Activated CD8-positive, alpha-beta memory T cell treated with anti-CD3 and anti-CD28 coated beads, Interleukin-2, amount 10 ng/mL, durations not matched to agents 7 days and 5 days (primary cell): Measurements from ENCODE around the gene MEN1. TPM values are rescaled to one million over a fixed set of nuclear protein-coding genes. Genes with fewer than 3 reads are reported as not detected.

ENCODE experiments used
- ATAC-seq: fragments of 150-1000 bp; cut with Tn5 transposase; one replicate; pipeline ENCODE4 v1.10.0; 2021; ENCODE audit warnings: moderate library complexity
- CTCF ChIA-PET: fragments of 350-600 bp; sonication (Branson Sonifier 250); formaldehyde crosslinking; loops from one replicate; lab custom pipeline; 2021; ENCODE audit warnings: antibody characterized with exemption; lab: Charles Lee
- DNase-seq: peaks from one replicate; pipeline ENCODE4 v3.0.0-alpha.2; 2020
- H3K27ac Mint-ChIP-seq: one replicate; pipeline ENCODE4 v1.8.0; 2021; ENCODE audit warnings: mild to moderate bottlenecking, mixed read lengths
- H3K27me3 Mint-ChIP-seq: one replicate; pipeline ENCODE4 v1.8.0; 2021; ENCODE audit warnings: mixed read lengths
- H3K36me3 Mint-ChIP-seq: one replicate; pipeline ENCODE4 v1.8.0; 2021; ENCODE audit warnings: mild to moderate bottlenecking, mixed read lengths
- H3K4me1 Mint-ChIP-seq: one replicate; pipeline ENCODE4 v1.8.0; 2021; ENCODE audit warnings: mixed read lengths
- H3K4me3 Mint-ChIP-seq: one replicate; pipeline ENCODE4 v1.8.0; 2021; ENCODE audit warnings: mild to moderate bottlenecking, moderate library complexity, mixed read lengths
- H3K9me3 Mint-ChIP-seq: one replicate; pipeline ENCODE4 v1.8.0; 2022; ENCODE audit warnings: low read depth, mixed read lengths
- total RNA-seq, 2 experiments: library from RNA; stranded (reverse); gene quantifications; one replicate each; pipeline ENCODE4 v1.2.3, GENCODE V29; 2021

Gene MEN1
- total RNA-seq, 2 experiments from 2014 or later, result 31.2 to 42.1 TPM

GRCh38 chr11:64814712-64815187 is 4.4 kb upstream of the MEN1 start:
- Mint-ChIP-seq H3K36me3 (no peaks in the 10 kb centered on the region), H3K27ac (no peak overlapping the region), H3K4me1 (peaks cover 10% of the 10 kb centered on the region), H3K27me3 (no peaks in the 10 kb centered on the region), H3K4me3 (no peak overlapping the region), H3K9me3 (no peaks in the 10 kb centered on the region)
- DNase-seq (no peak), ATAC-seq (no peak)
- CTCF ChIA-PET, result interaction anchor here (1.5 to 2.5 kb wide), 2 partner anchors 27 to 29 kb away, joined by 3 to 6 read pairs; partner anchors contain the start of gene CDC42BPG

GRCh38 chr11:64813826-64814225 is 3.5 kb upstream of the MEN1 start:
- no peaks in the 10 kb centered on the region for H3K27me3 Mint-ChIP-seq
- H3K4me1 Mint-ChIP-seq, result peaks cover 16% of the 10 kb centered on the region
- no peak overlapping the region for H3K27ac Mint-ChIP-seq
- no peak for ATAC-seq
- no peaks in the 10 kb centered on the region for H3K36me3 Mint-ChIP-seq
- H3K4me3 Mint-ChIP-seq, result no peak overlapping the region
- DNase-seq, result no peak
- H3K9me3 Mint-ChIP-seq, result no peaks in the 10 kb centered on the region
- CTCF ChIA-PET, result interaction anchor here (1.8 kb wide), 1 partner anchor 11 kb away, joined by 5 read pairs; the partner anchor contains the start of gene MAP4K2

GRCh38 chr11:64810891-64811272 is 531 bp upstream of the MEN1 start:
- peak; percentile 64 for ATAC-seq
- peaks cover 24% of the 10 kb centered on the region for H3K4me1 Mint-ChIP-seq
- H3K27ac Mint-ChIP-seq, result peak overlapping the region; percentile 90
- peak overlapping the region; percentile 82 for H3K4me3 Mint-ChIP-seq
- no peaks in the 10 kb centered on the region for H3K27me3 Mint-ChIP-seq
- CTCF ChIA-PET, result interaction anchor here (0.7 to 2.7 kb wide), 16 partner anchors 8 to 324 kb away, joined by 3 to 9 read pairs (median 4); partner anchors contain the start of genes CDC42BPG, FAU, MAP4K2 and MRPL49
- DNase-seq, result peak; percentile 83
- no peaks in the 10 kb centered on the region for H3K36me3 Mint-ChIP-seq
- H3K9me3 Mint-ChIP-seq, result no peaks in the 10 kb centered on the region

GRCh38 chr11:64809781-64810241 is 540 bp downstream of the MEN1 start:
- ATAC-seq, result peak; percentile 11
- H3K27ac Mint-ChIP-seq, result peak overlapping the region; percentile 90
- no peaks in the 10 kb centered on the region for H3K9me3 Mint-ChIP-seq
- H3K36me3 Mint-ChIP-seq, result no peaks in the 10 kb centered on the region
- peak overlapping the region; percentile 82 for H3K4me3 Mint-ChIP-seq
- CTCF ChIA-PET, result interaction anchor here (1.2 to 2.7 kb wide), 4 partner anchors 49 to 312 kb away, joined by 3 to 8 read pairs (median 4); partner anchors contain the start of genes FAU and MRPL49
- H3K4me1 Mint-ChIP-seq, result peaks cover 24% of the 10 kb centered on the region
- no peaks in the 10 kb centered on the region for H3K27me3 Mint-ChIP-seq
- DNase-seq, result peak; percentile 43

- Mint-ChIP-seq H3K4me1 (peaks cover 27% of the 10 kb centered on the region), H3K4me3 (no peak overlapping the region), H3K36me3 (no peaks in the 10 kb centered on the region), H3K9me3 (no peaks in the 10 kb centered on the region), H3K27me3 (no peaks in the 10 kb centered on the region), H3K27ac (no peak overlapping the region)
- CTCF ChIA-PET, result no interaction called here
- DNase-seq (no peak), ATAC-seq (no peak)
Observed at GRCh38 chr11:64805481-64805880, 4.9 kb downstream of the MEN1 start.

- Mint-ChIP-seq H3K27me3 (no peaks in the 10 kb centered on the region), H3K27ac (no peak overlapping the region), H3K4me3 (peak overlapping the region; percentile 80), H3K9me3 (no peaks in the 10 kb centered on the region), H3K36me3 (no peaks in the 10 kb centered on the region), H3K4me1 (peaks cover 23% of the 10 kb centered on the region)
- CTCF ChIA-PET, result interaction anchor here (1.3 to 2.0 kb wide), 3 partner anchors 9 to 62 kb away, joined by 4 to 5 read pairs (median 5); partner anchors contain the start of gene SF1
- DNase-seq, result no peak
- no peak for ATAC-seq
Observed at GRCh38 chr11:64804346-64805210, 5.8 kb downstream of the MEN1 start.

- Mint-ChIP-seq H3K27ac (peak overlapping the region; percentile 81), H3K36me3 (peaks cover under 1% of the 10 kb centered on the region), H3K27me3 (no peaks in the 10 kb centered on the region), H3K4me3 (peak overlapping the region; percentile 80), H3K4me1 (peaks cover 19% of the 10 kb centered on the region), H3K9me3 (no peaks in the 10 kb centered on the region)
- ATAC-seq (no peak), DNase-seq (no peak)
- CTCF ChIA-PET, result interaction anchor here (1.3 to 2.0 kb wide), 3 partner anchors 9 to 61 kb away, joined by 4 to 5 read pairs (median 5); partner anchors contain the start of gene SF1
Observed at GRCh38 chr11:64803846-64804345, 6.5 kb downstream of the MEN1 start.

GRCh38 chr11:64803158-64803845 is 7.0 kb downstream of the MEN1 start, which contains the start of gene MAP4K2:
TSS of gene MAP4K2 (minus strand) at chr11:64803214. CDS start at chr11:64803149, 65 bp downstream.
- no peaks in the 10 kb centered on the region for H3K9me3 Mint-ChIP-seq
- CTCF ChIA-PET, result interaction anchor here (0.8 to 2.0 kb wide), 5 partner anchors 8 to 60 kb away, joined by 4 to 5 read pairs (median 4); partner anchors contain the start of genes MEN1 and SF1
- H3K36me3 Mint-ChIP-seq, result peaks cover 3% of the 10 kb centered on the region
- peak within 1 kb of the TSS; percentile 80 for H3K4me3 Mint-ChIP-seq
- DNase-seq (peak; percentile 87), ATAC-seq (peak; percentile 92)
- peaks cover 18% of the 10 kb centered on the region for H3K4me1 Mint-ChIP-seq
- H3K27me3 Mint-ChIP-seq, result no peaks in the 10 kb centered on the region
- H3K27ac Mint-ChIP-seq, result peak within 1 kb of the TSS; percentile 81

GRCh38 chr11:64802370-64803157 is 7.8 kb downstream of the MEN1 start:
- CTCF ChIA-PET, result interaction anchor here (0.8 to 2.0 kb wide), 3 partner anchors 8 to 59 kb away, joined by 4 to 5 read pairs (median 4); partner anchors contain the start of gene MEN1
- Mint-ChIP-seq H3K9me3 (no peaks in the 10 kb centered on the region), H3K27me3 (no peaks in the 10 kb centered on the region), H3K36me3 (peaks cover 3% of the 10 kb centered on the region), H3K4me1 (peaks cover 16% of the 10 kb centered on the region), H3K4me3 (peak overlapping the region; percentile 80), H3K27ac (peak overlapping the region; percentile 73)
- DNase-seq (peak; percentile 55), ATAC-seq (no peak)

GRCh38 chr11:64801561-64802369 is 8.6 kb downstream of the MEN1 start:
- Mint-ChIP-seq H3K4me1 (peaks cover 15% of the 10 kb centered on the region), H3K27me3 (no peaks in the 10 kb centered on the region), H3K4me3 (peak overlapping the region; percentile 80), H3K36me3 (peaks cover 4% of the 10 kb centered on the region), H3K27ac (peak overlapping the region; percentile 73), H3K9me3 (no peaks in the 10 kb centered on the region)
- DNase-seq, result no peak
- CTCF ChIA-PET, result no interaction called here
- no peak for ATAC-seq

GRCh38 chr11:64801158-64801464 is 9.2 kb downstream of the MEN1 start:
- no peaks in the 10 kb centered on the region for H3K9me3 Mint-ChIP-seq
- H3K4me3 Mint-ChIP-seq, result peak overlapping the region; percentile 80
- CTCF ChIA-PET, result interaction anchor here (0.8 to 1.5 kb wide), 3 partner anchors 9 to 14 kb away, joined by 3 to 5 read pairs (median 3); partner anchors contain the start of gene MEN1
- H3K27ac Mint-ChIP-seq, result peak overlapping the region; percentile 73
- peaks cover 7% of the 10 kb centered on the region for H3K36me3 Mint-ChIP-seq
- ATAC-seq, result no peak
- no peaks in the 10 kb centered on the region for H3K27me3 Mint-ChIP-seq
- H3K4me1 Mint-ChIP-seq, result peaks cover 22% of the 10 kb centered on the region
- DNase-seq, result no peak
